ENCODE data around the gene ARHGAP12.

ARHGAP12 gene

DNA sequence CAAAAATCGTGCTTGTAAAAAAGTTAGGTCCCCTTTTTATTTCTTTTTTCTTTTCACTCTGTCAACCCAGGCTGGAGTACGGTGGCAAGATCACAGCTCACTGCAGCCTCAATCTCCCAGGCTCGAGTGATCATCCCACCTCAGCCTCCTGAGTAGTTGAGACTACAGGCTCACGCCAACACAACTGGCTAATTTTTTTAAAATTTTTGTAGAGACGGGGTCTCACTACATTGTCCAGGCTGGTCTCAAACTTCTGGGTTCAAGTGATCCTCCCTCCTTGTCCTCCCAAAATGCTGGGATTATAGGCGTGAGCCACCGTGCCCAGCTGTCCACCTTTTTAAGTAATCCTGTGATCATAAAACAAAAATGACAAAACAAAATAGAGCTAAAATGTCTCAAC lies 19.4 kb upstream of the ARHGAP12 start:
- no peak for DNase-seq

- no peak for DNase-seq
Measured at GRCh38 chr10:31947144-31947926, 18.7 kb upstream of the ARHGAP12 start.

- DNase-seq, result no peak
Measured at GRCh38 chr10:31945392-31945791, 16.8 kb upstream of the ARHGAP12 start.

GRCh38 chr10:31944071-31944433 lies 15.4 kb upstream of the ARHGAP12 start:
- no peak for DNase-seq

DNA sequence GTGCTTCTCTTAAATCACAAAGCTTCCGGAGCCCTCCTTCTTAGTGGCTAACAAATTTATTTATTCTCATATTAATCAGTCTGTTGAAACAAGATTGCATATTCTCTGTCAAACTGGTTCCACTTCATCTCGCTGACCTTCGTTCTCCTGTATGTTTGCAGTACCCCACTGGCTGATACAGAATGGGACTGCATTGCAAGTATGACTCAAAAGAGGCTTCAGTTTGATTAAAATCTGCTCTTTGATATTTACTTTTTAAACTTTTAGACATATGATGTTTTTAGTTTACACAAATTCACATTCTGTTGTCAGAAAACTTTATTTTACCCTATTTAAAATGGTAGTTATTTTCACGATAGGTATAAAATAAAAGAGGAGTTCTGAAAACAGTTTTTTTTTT lies 14.3 kb upstream of the ARHGAP12 start:
- no peak for DNase-seq

DNA sequence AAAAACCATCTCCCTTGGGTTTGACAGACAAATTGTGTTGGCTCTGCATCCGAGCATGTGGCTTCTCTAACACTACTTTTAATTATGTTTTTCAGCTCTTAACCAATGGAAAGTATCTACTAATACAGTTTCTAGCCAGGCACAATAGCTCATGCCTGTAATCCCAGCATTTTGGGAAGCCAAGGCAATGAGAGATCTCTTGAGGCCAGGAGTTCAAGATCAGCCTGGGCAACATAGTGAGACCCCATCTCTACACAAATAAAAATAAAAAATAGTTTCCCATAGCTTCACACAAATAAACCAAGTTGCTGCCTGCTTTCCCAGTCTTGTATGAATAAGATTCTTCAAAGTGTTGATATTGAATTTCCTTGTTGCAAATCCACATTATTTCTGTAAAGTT lies 13.8 kb upstream of the ARHGAP12 start:
- DNase-seq, result no peak

GRCh38 chr10:31940839-31941653 lies 12.4 kb upstream of the ARHGAP12 start:
- DNase-seq, result no peak

DNA sequence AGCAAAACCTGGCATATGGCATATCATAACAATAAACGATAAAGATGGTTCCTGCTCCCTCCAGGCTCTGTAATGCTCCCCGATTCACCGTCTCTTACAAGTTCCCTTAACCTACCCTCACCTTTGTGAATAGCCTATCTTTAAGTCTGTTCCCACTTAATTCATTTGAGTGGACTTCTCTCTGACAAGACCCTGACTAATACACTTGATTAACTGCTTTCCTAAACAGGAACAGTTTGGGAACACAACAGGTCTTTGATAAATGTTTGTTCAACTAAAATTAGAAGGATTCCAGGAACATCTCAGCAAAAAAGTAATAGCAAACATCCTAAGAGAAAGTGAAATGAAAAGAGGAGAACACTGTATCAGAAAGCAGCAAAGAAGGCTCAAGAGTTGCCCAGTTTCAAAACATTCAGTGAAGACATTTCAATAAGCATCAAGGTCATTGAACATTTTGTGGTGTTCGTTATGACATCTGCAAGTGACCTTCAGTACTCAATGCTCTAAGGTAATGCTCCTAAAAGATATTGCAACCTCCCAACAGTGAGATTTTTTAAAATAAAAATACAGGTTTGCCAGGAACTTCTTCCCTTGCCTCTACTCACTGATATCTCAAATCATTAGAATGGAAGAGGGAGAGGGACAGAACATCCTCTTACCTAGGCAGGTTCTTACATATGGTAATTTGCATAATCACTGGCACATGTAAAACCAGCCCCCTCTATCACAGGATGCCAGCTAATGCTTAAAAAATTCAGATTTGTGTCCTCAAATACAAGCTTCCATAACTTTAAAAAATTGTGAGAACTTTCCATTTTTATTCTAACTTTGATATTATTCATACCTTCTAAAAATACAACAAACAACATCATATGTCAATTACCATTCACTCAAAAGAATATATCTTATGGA lies 11.4 kb upstream of the ARHGAP12 start:
- DNase-seq, result no peak

GRCh38 chr10:31937371-31937770 lies 8.7 kb upstream of the ARHGAP12 start:
- no peak for DNase-seq

GRCh38 chr10:31936933-31937332 lies 8.3 kb upstream of the ARHGAP12 start:
- DNase-seq, result no peak

DNA sequence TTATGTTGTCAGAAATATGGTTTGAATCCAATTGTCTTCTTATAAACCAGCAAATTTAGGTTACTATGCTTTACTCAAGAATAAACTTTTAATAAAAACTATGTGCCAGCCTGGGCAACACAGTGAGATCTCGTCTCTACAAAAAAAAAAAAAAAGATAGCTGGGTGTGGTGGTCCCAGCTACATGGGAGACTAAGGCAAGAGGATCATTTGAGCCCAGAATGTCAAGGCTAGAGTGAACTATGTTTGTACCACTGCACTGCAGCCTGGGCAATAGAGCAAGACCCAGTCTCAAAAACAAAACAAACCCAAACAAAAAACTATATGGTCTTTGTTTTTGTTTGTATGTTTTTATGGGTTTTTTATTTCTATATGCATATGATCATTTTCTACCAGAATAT lies 7.5 kb upstream of the ARHGAP12 start:
- DNase-seq, result no peak

DNA sequence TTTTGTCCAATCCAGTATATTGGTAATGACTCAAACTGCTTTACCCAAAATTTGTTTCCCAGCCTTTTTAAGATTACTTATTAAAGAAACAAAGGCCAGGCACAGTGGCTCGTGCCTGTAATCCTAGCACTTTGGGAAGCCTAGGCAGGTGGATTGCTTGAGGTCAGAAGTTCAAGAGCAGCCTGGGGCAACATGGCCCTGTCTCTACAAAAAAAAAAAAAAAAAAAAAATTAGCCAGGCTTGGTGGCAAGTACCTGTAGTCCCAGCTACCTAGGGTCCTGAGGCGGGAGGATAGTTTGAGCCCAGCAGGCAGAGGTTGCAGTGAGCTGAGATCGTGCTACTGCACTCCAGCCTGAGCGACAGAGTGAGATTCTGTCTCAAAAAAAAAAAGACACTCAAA lies 7.0 kb upstream of the ARHGAP12 start:
- DNase-seq, result no peak

DNA sequence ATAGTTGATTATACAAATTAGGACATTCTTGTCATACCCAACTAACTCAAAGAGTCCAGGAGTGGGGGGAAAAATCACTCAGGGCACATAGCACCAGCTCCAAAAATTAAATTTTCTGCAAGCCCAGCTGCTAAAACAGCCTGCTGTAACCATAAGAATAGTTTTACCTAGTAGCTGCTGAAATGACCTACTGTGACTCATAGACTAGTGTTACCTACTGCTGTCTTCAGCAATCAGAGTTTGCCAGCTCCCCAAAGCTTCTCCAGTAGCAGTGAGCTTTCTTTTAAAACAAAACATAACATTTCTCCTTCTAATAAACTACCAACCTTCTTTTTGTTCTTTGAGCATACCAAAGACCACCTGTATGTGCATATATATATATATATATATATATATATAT lies 4.2 kb upstream of the ARHGAP12 start:
- no peak for DNase-seq

GRCh38 chr10:31930856-31931255 lies 2.2 kb upstream of the ARHGAP12 start:
- DNase-seq, result no peak

DNA sequence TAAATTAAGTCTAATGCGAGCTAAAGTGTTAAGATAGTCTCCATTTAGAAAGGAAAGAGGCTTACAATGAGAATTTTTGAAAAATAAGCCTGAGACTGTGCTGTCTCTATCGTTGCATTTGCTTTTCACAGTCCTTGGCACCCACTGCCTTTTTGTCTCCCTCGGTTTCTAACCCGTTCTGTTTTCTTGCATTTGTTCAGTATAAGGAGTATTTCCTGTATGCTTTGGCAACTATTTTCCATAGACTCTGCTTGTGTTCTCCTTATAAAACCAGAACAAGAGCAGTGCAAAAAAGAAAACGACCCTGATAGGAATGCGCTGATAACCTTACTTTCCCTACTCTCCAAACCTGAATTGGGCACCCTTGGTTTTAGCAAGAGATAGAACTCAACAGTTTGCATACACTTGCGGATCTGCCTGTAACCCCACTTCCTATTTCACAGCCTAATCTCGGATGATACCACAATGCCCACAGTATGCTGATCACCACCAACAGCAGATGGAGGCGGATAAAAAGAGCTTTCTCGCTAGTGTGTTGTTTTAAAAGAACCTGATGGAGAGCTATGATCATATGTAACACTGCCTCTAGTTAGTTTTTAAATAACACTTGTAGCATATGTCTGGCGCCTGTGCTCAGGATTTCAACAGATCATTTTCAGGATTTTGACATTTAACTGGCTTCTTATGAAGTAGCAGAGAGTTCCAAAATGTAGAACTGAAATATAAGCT lies 1.6 kb upstream of the ARHGAP12 start:
- DNase-seq, result peak; percentile 65

GRCh38 chr10:31929261-31930022 lies 811 bp upstream of the ARHGAP12 start:
- peak; percentile 31 for DNase-seq

- DNase-seq, result peak; percentile 69
Measured at GRCh38 chr10:31927884-31928548, 615 bp downstream of the ARHGAP12 start.

GRCh38 chr10:31927565-31927883 lies 1.1 kb downstream of the ARHGAP12 start:
- peak; percentile 25 for DNase-seq

GRCh38 chr10:31926765-31927564 lies 1.7 kb downstream of the ARHGAP12 start:
- DNase-seq, result no peak

DNA sequence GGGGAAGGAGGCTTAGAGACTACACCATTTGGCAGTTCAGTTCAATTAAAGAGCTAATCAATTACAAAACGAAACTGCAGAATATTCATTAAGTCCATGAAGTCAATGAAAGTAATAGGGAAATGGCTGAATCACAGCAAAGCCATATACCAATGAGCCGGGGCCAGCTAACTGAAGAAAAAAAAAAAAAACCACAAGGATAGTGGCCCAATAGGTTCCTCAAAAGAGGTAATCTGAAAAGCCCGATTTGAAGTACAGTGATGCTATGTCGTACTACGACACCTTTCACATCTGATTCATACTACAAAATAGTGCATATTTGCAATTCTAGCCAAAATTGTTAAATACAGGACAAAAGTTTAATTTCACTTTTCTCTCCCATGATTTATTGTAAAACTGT lies 2.5 kb downstream of the ARHGAP12 start:
- no peak for DNase-seq

DNA sequence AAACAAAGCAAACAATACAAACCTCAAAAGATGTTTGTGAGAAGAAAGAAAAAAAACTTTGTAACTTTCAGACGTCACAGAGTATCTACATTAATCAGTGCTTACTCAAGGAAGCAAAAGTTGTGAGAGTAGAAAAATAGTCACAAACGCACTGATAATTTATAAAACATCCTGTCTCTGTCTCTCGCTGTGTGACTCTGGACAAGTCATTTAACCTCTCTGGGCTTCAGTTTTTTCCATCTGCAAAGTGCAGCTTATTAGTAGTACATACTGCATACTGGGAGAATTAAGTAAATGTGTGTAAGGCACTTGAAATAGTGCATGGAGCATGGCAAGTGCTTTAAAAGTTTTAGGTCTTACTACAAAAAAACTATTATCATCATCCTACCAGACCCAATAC lies 3.8 kb downstream of the ARHGAP12 start:
- DNase-seq, result no peak

All from CD4-positive, alpha-beta T cell treated with Interleukin-10 for 1 hour (primary cell).